GM12878 (cell line): ENCODE results near the gene AGBL1. TPM values are rescaled to one million over a fixed set of nuclear protein-coding genes. Genes with fewer than 3 reads are reported as not detected.

Experiments
- ATAC-seq: fragments of 200-7000 bp; cut with Tn5 transposase; 3 replicates; pipeline ENCODE4 v1.9.1; 2020; ENCODE audit warnings: mild to moderate bottlenecking, moderate library complexity
- BruUV-seq: library from RNA; stranded (reverse); fragments of 400-500 nt; replicated peaks from 2 replicates; lab custom pipeline; 2021; lab: Mats Ljungman, UMichigan
- CTCF ChIA-PET: fragments of 300-600 bp; sonication (Branson Sonifier 250); formaldehyde crosslinking; extraction: SDS; loops from one replicate; lab custom pipeline; 2021; ENCODE audit warnings: inconsistent platforms; lab: Yijun Ruan, JAX
- POLR2A ChIA-PET: fragments of 350-600 bp; formaldehyde crosslinking; extraction: SDS; loops from one replicate; lab custom pipeline; 2021; ENCODE audit warnings: inconsistent platforms; lab: Charles Lee
- RAD21 ChIA-PET: fragments of 300-600 bp; sonication (Branson Sonifier 250); formaldehyde crosslinking; loops from one replicate; lab custom pipeline; 2023; ENCODE audit warnings: antibody characterized with exemption; ENCODE audit not compliant: unreplicated experiment; lab: Charles Lee
- SMC1A ChIA-PET: fragments of 300-600 bp; sonication (Branson Sonifier 250); formaldehyde crosslinking; loops from one replicate; lab custom pipeline; 2023; ENCODE audit not compliant: unreplicated experiment, uncharacterized antibody; lab: Charles Lee
- DNase-seq: peaks from one replicate; pipeline ENCODE4 v3.0.0-alpha.2; 2011; ENCODE audit warnings: low read depth, low spot score
- FAIRE-seq: peaks from 3 replicates; lab custom pipeline; 2011; peaks lifted over from hg19 to GRCh38; lab: Jason Lieb, UNC
- H2AFZ ChIP-seq: 2 replicates; pipeline ENCODE4 v1.6.0; 2011; ENCODE audit warnings: low read depth, low read length, control low read depth; ENCODE audit not compliant: control insufficient read depth
- H3K27ac ChIP-seq: 2 replicates; pipeline ENCODE4 v1.5.1; 2011; ENCODE audit warnings: control low read depth; ENCODE audit not compliant: control insufficient read depth, insufficient read depth
- H3K27me3 ChIP-seq, 2 experiments: replicated peaks in 1 of 2; 2 replicates each; pipeline versions ENCODE4 v1.6.0 to v1.6.1; 2011; ENCODE audit warnings: low read length in 1 of 2; ENCODE audit not compliant: control insufficient read depth in 2 of 2, insufficient read depth in 2 of 2
- H3K36me3 ChIP-seq, 2 experiments: 2 replicates each; pipeline ENCODE4 v1.5.1; 2011; ENCODE audit warnings: low read length in 1 of 2; ENCODE audit not compliant: control insufficient read depth in 2 of 2, insufficient read depth in 2 of 2
- H3K4me1 ChIP-seq: 2 replicates; pipeline ENCODE4 v1.6.1; 2011; ENCODE audit warnings: mild to moderate bottlenecking, low read length, moderate library complexity, mixed read lengths; ENCODE audit not compliant: control insufficient read depth, insufficient read depth
- H3K4me2 ChIP-seq: 2 replicates; pipeline ENCODE4 v1.6.0; 2011; ENCODE audit warnings: control low read depth; ENCODE audit not compliant: control insufficient read depth, insufficient read depth
- H3K4me3 ChIP-seq: fragments of 200-600 bp; sonication (generic); 2 replicates; pipeline ENCODE4 v1.5.1; 2016
- H3K79me2 ChIP-seq: 2 replicates; pipeline ENCODE4 v1.6.0; 2011; ENCODE audit warnings: low read length; ENCODE audit not compliant: control insufficient read depth, insufficient read depth
- H3K9ac ChIP-seq: 2 replicates; pipeline ENCODE4 v1.8.0; 2011; ENCODE audit warnings: low read length, control low read depth, mixed read lengths; ENCODE audit not compliant: control insufficient read depth, insufficient read depth
- H3K9me3 ChIP-seq: replicated peaks from 3 replicates; pipeline ENCODE4 v1.5.1; 2011; ENCODE audit warnings: mild to moderate bottlenecking, low read length; ENCODE audit not compliant: control insufficient read depth, insufficient read depth
- H4K20me1 ChIP-seq: 2 replicates; pipeline ENCODE4 v1.6.0; 2011; ENCODE audit not compliant: control insufficient read depth, insufficient read depth
- BRCA1 ChIP-seq: IDR thresholded peaks from 2 replicates; pipeline ENCODE4 v1.6.1; 2011; ENCODE audit warnings: low read depth, low read length, improper control_type of control experiment
- CBFB ChIP-seq: IDR thresholded peaks from 2 replicates; pipeline ENCODE4 v1.6.1; 2016; ENCODE audit warnings: antibody characterized with exemption, low read depth
- DPF2 ChIP-seq: fragments of 450-650 bp; IDR thresholded peaks from 2 replicates; pipeline ENCODE4 v1.6.1; 2017; ENCODE audit warnings: mild to moderate bottlenecking
- IKZF2 ChIP-seq, 2 experiments: fragments of 450-650 bp; IDR thresholded peaks; 2 replicates each; pipeline ENCODE4 v1.6.1; 2017; ENCODE audit warnings: mild to moderate bottlenecking in 2 of 2, moderate library complexity in 2 of 2
- NFYB ChIP-seq: IDR thresholded peaks from 2 replicates; pipeline ENCODE4 v1.6.1; 2011; ENCODE audit warnings: low read depth, mild to moderate bottlenecking, low read length, improper control_type of control experiment, moderate library complexity; ENCODE audit not compliant: insufficient read depth
- TBL1XR1 ChIP-seq: IDR thresholded peaks from 2 replicates; pipeline ENCODE4 v1.6.1; 2012; ENCODE audit warnings: low read depth, low read length, improper control_type of control experiment
- ZNF217 ChIP-seq: fragments of 450-650 bp; IDR thresholded peaks from 2 replicates; pipeline ENCODE4 v1.6.1; 2017; ENCODE audit warnings: antibody characterized with exemption, mild to moderate bottlenecking
- WGBS: methylation state at CpG from one replicate; pipeline ENCODE4 v1.1.6; 2016; ENCODE audit warnings: low lambda C conversion rate; ENCODE audit not compliant: insufficient replicate concordance, insufficient coverage; ENCODE audit errors: missing lambda C conversion rate; 5-methylcytosine and 5-hydroxymethylcytosine counted together
- in situ Hi-C: fragments of 300-500 bp; cut with MboI; formaldehyde crosslinking; loops from 9 replicates; pipeline ENCODE4 v1.14.3; 2018; ENCODE audit warnings: mixed read lengths
- intact Hi-C: fragments of 100-400 bp; cut with micrococcal nuclease; formaldehyde crosslinking; loops from one replicate; pipeline ENCODE4 v1.14.2; 2022; ENCODE audit not compliant: unreplicated experiment
- polyA plus RNA-seq, 11 experiments: library from polyadenylated mRNA; depleted of rRNA in 4 of 11; unstranded in 6 of 11; stranded (reverse) in 5 of 11; fragments of >200 nt; fragmentation: Nextera tagmentation in 4 of 11; fragmentation: Illumina TruSeq in 1 of 11; extraction: Ambion mirVana in 4 of 11; extraction: Trizol in 1 of 11; gene quantifications; 1 replicate in 1 of 11; 2 replicates in 10 of 11; pipeline versions ENCODE4 v1.2.1 to v1.2.3, GENCODE V29; 2011 to 2016; ENCODE audit warnings: inconsistent platforms in 2 of 11, missing spikeins in 2 of 11, low read depth in 1 of 11
- total RNA-seq, 4 experiments: library from RNA; depleted of rRNA in 3 of 4; stranded (reverse); fragments of >200 nt in 3 of 4; fragmentation: Illumina TruSeq in 1 of 4; extraction: Trizol in 1 of 4; gene quantifications; 2 replicates each; pipeline versions ENCODE4 v1.2.1 to v1.2.3, GENCODE V29; 2013 to 2021
- TF ChIP-seq, protein P1 (sequence below): IDR thresholded peaks from 2 replicates; pipeline ENCODE4 v1.6.1; 2011; ENCODE audit warnings: low read depth, low read length, improper control_type of control experiment, borderline replicate concordance
- TF ChIP-seq, protein P2 (sequence below): fragments of 450-650 bp; IDR thresholded peaks from 2 replicates; pipeline ENCODE4 v1.6.1; 2017; ENCODE audit warnings: mild to moderate bottlenecking, low read depth, inconsistent platforms; ENCODE audit not compliant: poor library complexity, severe bottlenecking

Gene AGBL1
- total and polyA plus RNA-seq, 10 of the 15 experiments (the other 5 are each of a cell fraction or from before 2014, with no cell fraction given): not detected

DNA sequence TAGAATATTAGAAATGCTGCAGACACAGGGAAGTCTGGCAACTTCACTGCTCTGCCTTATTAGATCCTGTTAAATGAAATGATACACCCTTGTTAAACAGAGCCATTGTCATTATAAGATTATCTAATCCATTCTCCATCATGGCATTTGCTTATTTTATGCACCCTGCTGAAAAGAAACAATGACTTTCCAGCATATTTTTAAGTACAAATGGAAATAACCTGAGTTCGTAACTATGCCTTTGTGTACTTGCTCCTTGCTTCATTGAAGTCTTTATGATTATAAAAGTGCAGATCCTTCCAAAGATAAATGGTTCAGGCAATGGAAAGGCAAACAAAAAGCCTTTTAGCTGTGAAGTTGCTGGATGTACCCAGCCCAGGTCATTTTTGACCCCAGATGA is 195.7 kb downstream of the AGBL1 start:
- ChIA-PET RAD21 (no interaction called here), CTCF (no interaction called here), SMC1A (no interaction called here), POLR2A (no interaction called here)
- Histone ChIP-seq H2AFZ (no peak overlapping the region), H3K4me3 (no peak overlapping the region), H4K20me1 (no peaks in the 10 kb centered on the region), H3K9ac (no peak overlapping the region), H3K27ac (no peak overlapping the region), H3K79me2 (no peaks in the 10 kb centered on the region), H3K4me2 (no peak overlapping the region), H3K27me3 (no peaks in the 10 kb centered on the region), H3K4me1 (no peaks in the 10 kb centered on the region), H3K9me3 (no peaks in the 10 kb centered on the region), H3K36me3 (no peaks in the 10 kb centered on the region)
- no peak for ATAC-seq
- TF ChIP-seq ZNF217: no peak
- no peak for TF ChIP-seq TBL1XR1
- no peak for TF ChIP-seq IKZF2 (IDR thresholded peaks at IDR 0.05)
- TF ChIP-seq, protein P1, sequence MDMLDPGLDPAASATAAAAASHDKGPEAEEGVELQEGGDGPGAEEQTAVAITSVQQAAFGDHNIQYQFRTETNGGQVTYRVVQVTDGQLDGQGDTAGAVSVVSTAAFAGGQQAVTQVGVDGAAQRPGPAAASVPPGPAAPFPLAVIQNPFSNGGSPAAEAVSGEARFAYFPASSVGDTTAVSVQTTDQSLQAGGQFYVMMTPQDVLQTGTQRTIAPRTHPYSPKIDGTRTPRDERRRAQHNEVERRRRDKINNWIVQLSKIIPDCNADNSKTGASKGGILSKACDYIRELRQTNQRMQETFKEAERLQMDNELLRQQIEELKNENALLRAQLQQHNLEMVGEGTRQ: no peak
- TF ChIP-seq, protein P2, sequence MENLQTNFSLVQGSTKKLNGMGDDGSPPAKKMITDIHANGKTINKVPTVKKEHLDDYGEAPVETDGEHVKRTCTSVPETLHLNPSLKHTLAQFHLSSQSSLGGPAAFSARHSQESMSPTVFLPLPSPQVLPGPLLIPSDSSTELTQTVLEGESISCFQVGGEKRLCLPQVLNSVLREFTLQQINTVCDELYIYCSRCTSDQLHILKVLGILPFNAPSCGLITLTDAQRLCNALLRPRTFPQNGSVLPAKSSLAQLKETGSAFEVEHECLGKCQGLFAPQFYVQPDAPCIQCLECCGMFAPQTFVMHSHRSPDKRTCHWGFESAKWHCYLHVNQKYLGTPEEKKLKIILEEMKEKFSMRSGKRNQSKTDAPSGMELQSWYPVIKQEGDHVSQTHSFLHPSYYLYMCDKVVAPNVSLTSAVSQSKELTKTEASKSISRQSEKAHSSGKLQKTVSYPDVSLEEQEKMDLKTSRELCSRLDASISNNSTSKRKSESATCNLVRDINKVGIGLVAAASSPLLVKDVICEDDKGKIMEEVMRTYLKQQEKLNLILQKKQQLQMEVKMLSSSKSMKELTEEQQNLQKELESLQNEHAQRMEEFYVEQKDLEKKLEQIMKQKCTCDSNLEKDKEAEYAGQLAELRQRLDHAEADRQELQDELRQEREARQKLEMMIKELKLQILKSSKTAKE: no peak
- TF ChIP-seq BRCA1: no peak
- no peak for TF ChIP-seq CBFB
- TF ChIP-seq DPF2: no peak
- TF ChIP-seq NFYB: no peak
- WGBS: 79% methylated on average over 1 of the region's 1 CpG
- BruUV-seq: no TSS peak
- no peak for DNase-seq
- intact Hi-C loops (no loop called here), in situ Hi-C loops (no loop called here)
- no peak for FAIRE-seq
